SK-N-SH treated with all-trans-retinoic acid at 6 μM for 48 hours (cell line): ENCODE results near the gene CLPTM1L.

Experiments
- ATAC-seq: fragments of 200-7000 bp; cut with Tn5 transposase; 3 replicates; pipeline ENCODE4 v1.9.1; 2020; ENCODE audit warnings: mild to moderate bottlenecking, moderate library complexity
- ARNTL ChIP-seq: fragments of 450-650 bp; formaldehyde crosslinking; IDR thresholded peaks from 2 replicates; pipeline ENCODE4 v1.5.0; 2020; ENCODE audit warnings: low read depth, mild to moderate bottlenecking, moderate library complexity, borderline replicate concordance
- CREB5 ChIP-seq: fragments of 250-450 bp; sonication (Bioruptor Pico); IDR thresholded peaks from 2 replicates; pipeline ENCODE4 v1.5.1; 2020; ENCODE audit warnings: low read depth, mild to moderate bottlenecking, moderate library complexity
- CSDC2 ChIP-seq: fragments of 250-450 bp; sonication (Bioruptor Pico); IDR thresholded peaks from 2 replicates; pipeline ENCODE4 v1.5.0; 2020; ENCODE audit warnings: mild to moderate bottlenecking, moderate library complexity
- ESRRG ChIP-seq: fragments of 250-450 bp; sonication (Bioruptor Pico); IDR thresholded peaks from 2 replicates; pipeline ENCODE4 v1.6.1; 2021; ENCODE audit warnings: mild to moderate bottlenecking
- GLIS3 ChIP-seq: fragments of 250-450 bp; sonication (Bioruptor Pico); IDR thresholded peaks from 2 replicates; pipeline ENCODE4 v1.5.0; 2020; ENCODE audit warnings: mild to moderate bottlenecking, moderate library complexity
- ISL1 ChIP-seq: fragments of 250-450 bp; sonication (Bioruptor Pico); IDR thresholded peaks from 2 replicates; pipeline ENCODE4 v2.1.2; 2022; ENCODE audit warnings: mild to moderate bottlenecking, moderate library complexity
- OSR1 ChIP-seq: fragments of 250-450 bp; sonication (Bioruptor Pico); IDR thresholded peaks from 2 replicates; pipeline ENCODE4 v1.8.0; 2022; ENCODE audit warnings: moderate library complexity, mild to moderate bottlenecking, inconsistent platforms
- POU6F1 ChIP-seq: fragments of 250-450 bp; sonication (Bioruptor Pico); IDR thresholded peaks from 2 replicates; pipeline ENCODE4 v1.8.0; 2021; ENCODE audit warnings: low read depth, mild to moderate bottlenecking, moderate library complexity, borderline replicate concordance
- RARB ChIP-seq: fragments of 250-450 bp; sonication (Bioruptor Pico); IDR thresholded peaks from 2 replicates; pipeline ENCODE4 v1.8.0; 2021; ENCODE audit warnings: mild to moderate bottlenecking, moderate library complexity
- SNAI2 ChIP-seq: fragments of 250-450 bp; sonication (Bioruptor Pico); IDR thresholded peaks from 2 replicates; pipeline ENCODE4 v1.5.0; 2020; ENCODE audit warnings: mild to moderate bottlenecking, moderate library complexity
- TCF4 ChIP-seq: fragments of 250-450 bp; sonication (Bioruptor Pico); IDR thresholded peaks from 2 replicates; pipeline ENCODE4 v1.8.0; 2021; ENCODE audit warnings: mild to moderate bottlenecking, moderate library complexity, borderline replicate concordance
- TOX ChIP-seq: fragments of 250-450 bp; sonication (Bioruptor Pico); IDR thresholded peaks from 2 replicates; pipeline ENCODE4 v1.8.0; 2021; ENCODE audit warnings: mild to moderate bottlenecking, moderate library complexity, borderline replicate concordance
- TSHZ2 ChIP-seq: fragments of 250-450 bp; sonication (Bioruptor Pico); IDR thresholded peaks from 2 replicates; pipeline ENCODE4 v1.5.0; 2020; ENCODE audit warnings: mild to moderate bottlenecking, moderate library complexity
- ZC3H10 ChIP-seq: fragments of 250-450 bp; sonication (Bioruptor Pico); IDR thresholded peaks from 2 replicates; pipeline ENCODE4 v1.5.1; 2021; ENCODE audit warnings: mild to moderate bottlenecking, moderate library complexity
- ZFP3 ChIP-seq: fragments of 250-450 bp; sonication (Bioruptor Pico); IDR thresholded peaks from 2 replicates; pipeline ENCODE4 v1.5.0; 2020; ENCODE audit warnings: mild to moderate bottlenecking, moderate library complexity
- ZFP30 ChIP-seq: fragments of 450-650 bp; formaldehyde crosslinking; IDR thresholded peaks from 2 replicates; pipeline ENCODE4 v1.5.0; 2022; ENCODE audit warnings: mild to moderate bottlenecking, moderate library complexity
- ZNF565 ChIP-seq: fragments of 450-650 bp; formaldehyde crosslinking; conservative IDR thresholded peaks from 2 replicates; pipeline ENCODE4 v1.5.0; 2020; ENCODE audit warnings: low read depth, mild to moderate bottlenecking, moderate library complexity

CLPTM1L gene

GRCh38 chr5:1383886-1384401 is 39.0 kb upstream of the CLPTM1L start:
- no peak for TF ChIP-seq TCF4 (CRISPR knock-in tag)
- no peak for TF ChIP-seq TSHZ2 (CRISPR knock-in tag)
- TF ChIP-seq TOX (CRISPR knock-in tag): no peak
- no peak for TF ChIP-seq GLIS3 (CRISPR knock-in tag)
- no peak for TF ChIP-seq ESRRG (CRISPR knock-in tag)
- TF ChIP-seq ISL1 (CRISPR knock-in tag): no peak
- TF ChIP-seq ZNF565 (CRISPR knock-in tag): no peak
- no peak for TF ChIP-seq OSR1 (CRISPR knock-in tag)
- no peak for TF ChIP-seq POU6F1 (CRISPR knock-in tag)
- no peak for TF ChIP-seq ZC3H10
- TF ChIP-seq SNAI2 (CRISPR knock-in tag): no peak
- no peak for TF ChIP-seq RARB (CRISPR knock-in tag)
- no peak for ATAC-seq

- ATAC-seq: no peak
- no peak for TF ChIP-seq CREB5
- TF ChIP-seq SNAI2 (CRISPR knock-in tag): no peak
- no peak for TF ChIP-seq ZFP30 (CRISPR knock-in tag)
- TF ChIP-seq ZNF565 (CRISPR knock-in tag): no peak
- TF ChIP-seq ARNTL: no peak
- TF ChIP-seq GLIS3 (CRISPR knock-in tag): no peak
- TF ChIP-seq, all 23 proteins: peak for 0
These were observed 38.4 kb upstream of the CLPTM1L start for GRCh38 chr5:1383344-1383743.

GRCh38 chr5:1382248-1382700 is 37.4 kb upstream of the CLPTM1L start:
- TF ChIP-seq ZFP30 (CRISPR knock-in tag) (no peak), ARNTL (no peak), TSHZ2 (CRISPR knock-in tag) (no peak), CREB5 (no peak), TCF4 (CRISPR knock-in tag) (no peak), ZFP3 (CRISPR knock-in tag) (no peak), CSDC2 (CRISPR knock-in tag) (no peak), ESRRG (CRISPR knock-in tag) (no peak), POU6F1 (CRISPR knock-in tag) (no peak)
- TF ChIP-seq, all 23 proteins: peak for 0
- ATAC-seq: no peak
